Stimulated activated CD8-positive, alpha-beta memory T cell treated with anti-CD3 and anti-CD28 coated beads, Interleukin-15, amount 100 ng/mL, for 24 hours (primary cell): ENCODE results near the gene FAM168A.

Experiments used
- DNase-seq: peaks from one replicate; pipeline ENCODE4 v3.0.0-alpha.2; 2020; ENCODE audit warnings: low read depth

FAM168A gene

GRCh38 chr11:73367482-73368024 is 230.4 kb downstream of the FAM168A start:
- no peak for DNase-seq

GRCh38 chr11:73366953-73367352 is 231.0 kb downstream of the FAM168A start:
- DNase-seq = no peak

DNA sequence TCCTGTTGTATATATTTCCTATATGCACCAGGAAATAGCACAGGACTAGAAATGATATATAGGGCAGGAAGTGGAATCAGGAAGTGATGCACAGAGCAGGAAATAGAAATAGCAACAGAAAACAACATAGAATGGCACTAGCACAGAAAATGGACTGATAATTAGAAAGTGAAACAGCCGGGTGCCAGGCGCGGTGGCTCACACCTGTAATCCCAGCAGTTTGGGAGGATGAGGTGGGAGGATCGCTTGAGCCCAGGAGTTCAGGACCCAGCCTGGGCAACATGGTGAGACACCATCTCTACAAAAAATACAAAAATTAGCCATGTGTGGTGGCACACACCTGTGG is 231.7 kb downstream of the FAM168A start:
- no peak for DNase-seq

GRCh38 chr11:73365352-73366264 is 232.3 kb downstream of the FAM168A start:
- no peak for DNase-seq

- DNase-seq = no peak
Observed at GRCh38 chr11:73363147-73363546, 234.8 kb downstream of the FAM168A start.

DNA sequence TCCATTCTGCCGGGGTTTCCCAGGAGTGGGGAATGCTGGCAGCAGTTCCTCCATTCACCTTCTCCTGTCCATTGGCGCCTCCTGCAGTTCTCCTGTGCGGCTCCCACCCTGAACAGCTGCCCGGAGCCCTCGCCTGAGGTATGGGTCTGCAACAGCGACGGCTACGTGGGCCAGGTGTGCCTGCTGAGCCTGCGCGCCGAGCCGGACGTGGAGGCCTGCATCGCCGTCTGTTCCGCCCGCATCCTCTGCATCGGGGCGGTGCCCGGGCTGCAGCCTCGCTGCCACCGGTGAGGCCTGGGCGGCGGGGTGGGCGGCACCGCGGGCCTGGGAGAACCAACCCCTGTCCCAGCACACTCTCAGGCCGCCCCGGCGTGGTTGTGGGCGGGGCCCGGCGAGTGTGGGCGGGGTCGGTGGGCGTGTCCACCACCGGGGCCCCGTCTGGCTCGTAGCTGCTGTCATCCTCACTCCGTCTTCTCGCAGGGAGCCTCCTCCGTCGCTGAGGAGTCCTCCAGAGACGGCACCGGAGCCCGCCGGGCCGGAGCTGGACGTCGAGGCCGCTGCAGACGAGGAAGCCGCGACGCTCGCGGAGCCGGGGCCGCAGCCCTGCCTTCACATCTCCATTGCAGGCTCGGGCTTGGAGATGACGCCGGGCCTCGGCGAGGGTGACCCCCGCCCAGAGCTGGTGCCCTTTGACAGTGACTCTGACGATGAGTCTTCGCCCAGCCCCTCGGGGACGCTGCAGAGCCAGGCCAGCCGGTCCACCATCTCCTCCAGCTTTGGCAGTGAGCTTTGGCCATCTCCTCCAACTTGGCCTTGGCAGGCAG is 235.7 kb downstream of the FAM168A start:
- no peak for DNase-seq

DNA sequence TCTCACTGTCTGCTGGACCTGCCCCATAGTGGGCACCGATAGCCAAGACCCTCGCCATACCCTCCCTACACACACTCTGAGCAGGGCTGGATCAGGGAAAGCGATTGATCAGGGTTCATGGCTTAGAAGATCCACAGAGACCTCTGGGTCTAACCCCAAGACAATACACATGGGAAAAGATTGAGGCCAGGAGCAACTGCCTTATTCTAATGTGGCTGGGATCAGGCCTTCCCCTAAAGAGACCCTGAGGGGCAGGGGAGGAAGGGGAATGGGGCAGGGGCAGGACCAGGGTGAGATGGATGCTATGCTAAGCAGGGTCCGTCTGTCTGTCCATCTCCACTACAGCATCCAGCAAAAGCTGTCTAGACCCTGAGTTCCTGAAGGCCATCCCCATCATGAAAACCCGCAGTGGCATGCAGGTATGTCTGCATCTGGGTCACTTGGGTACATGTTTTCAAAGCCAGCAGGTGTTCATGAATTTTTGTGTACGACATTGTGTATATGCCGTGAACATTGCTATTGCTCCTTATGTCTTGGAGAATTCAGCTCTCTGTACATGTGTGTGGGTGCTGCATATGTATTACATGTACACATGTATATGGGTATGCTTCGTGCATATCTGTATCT is 237.1 kb downstream of the FAM168A start:
- no peak for DNase-seq

DNA sequence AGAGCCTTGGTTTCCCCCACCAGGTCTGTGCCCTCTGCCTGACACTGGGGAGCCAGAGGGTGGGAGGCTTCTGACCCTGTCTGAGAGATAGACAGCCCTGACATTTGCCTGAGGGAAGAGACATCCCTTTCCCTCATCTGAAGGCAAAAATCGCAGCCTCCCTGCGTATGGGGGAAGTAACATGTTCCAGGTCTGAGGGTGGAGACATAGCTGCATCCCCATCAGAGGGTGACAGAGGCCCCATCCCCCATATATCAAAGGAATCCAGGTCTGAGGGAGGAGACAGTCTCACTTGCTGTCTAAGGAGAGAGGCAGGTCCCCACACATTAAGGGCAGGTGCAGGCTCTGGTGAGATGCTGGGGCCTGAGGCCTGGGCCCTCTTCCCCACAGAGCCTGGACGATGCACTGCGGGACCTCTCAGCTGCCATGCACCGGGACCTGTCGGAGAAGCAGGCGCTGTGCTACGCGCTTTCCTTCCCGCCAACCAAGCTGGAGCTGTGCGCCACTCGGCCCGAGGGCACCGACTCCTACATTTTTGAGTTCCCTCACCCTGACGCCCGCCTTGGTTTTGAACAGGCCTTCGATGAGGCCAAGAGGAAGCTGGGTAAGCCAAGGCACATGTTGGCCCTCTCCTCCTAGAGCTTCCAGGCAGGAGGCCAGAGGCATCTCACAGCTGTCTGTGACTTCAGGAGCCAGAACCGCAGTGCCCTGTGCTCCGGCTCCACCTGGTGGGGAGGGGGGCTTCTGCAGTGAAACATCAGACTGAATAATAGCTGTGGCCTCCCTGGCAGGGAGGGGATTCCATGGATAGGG is 237.8 kb downstream of the FAM168A start:
- no peak for DNase-seq

DNA sequence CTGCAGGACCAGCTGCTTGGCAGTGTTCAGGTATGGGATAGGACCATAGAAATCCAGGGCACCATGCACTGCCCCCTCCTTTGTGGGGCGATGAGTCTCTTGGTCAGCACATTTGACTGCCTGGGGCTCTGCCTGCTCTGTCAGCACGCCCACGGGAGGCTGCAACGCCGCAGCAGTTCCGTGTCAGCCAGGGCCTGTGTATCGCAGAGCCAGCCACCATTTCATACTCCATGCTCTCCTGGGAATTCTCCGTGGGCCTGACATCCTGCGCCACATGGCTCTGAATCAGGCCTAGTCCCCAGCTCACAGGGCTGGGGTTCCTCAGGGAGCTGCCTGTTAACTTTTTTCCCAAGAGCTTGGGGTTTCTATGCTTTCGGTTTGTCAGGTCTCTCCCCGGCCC is 238.6 kb downstream of the FAM168A start:
- DNase-seq = no peak

DNA sequence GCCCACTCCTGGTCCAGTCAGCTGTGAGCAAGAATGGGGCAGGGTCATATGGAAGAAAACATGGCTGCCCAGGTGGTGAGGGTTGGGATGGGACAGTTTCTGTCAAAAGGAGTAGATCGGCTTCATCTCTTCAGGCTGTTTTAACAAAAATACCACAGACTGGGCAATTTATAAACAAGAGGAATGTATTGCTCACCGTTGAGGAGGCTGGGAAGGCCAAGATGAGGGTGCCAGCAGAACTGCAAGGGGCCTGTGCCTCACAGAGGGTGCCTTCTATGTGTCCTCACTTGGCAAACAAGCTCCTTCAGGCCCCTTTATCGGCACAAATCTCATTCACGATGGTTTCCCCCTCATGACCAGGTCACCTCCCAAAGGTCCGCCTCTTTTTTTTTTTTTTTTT is 239.8 kb downstream of the FAM168A start:
- DNase-seq = no peak

GRCh38 chr11:73356979-73357860 is 240.7 kb downstream of the FAM168A start:
- no peak for DNase-seq

- no peak for DNase-seq
Observed at GRCh38 chr11:73355109-73355508, 242.8 kb downstream of the FAM168A start.

DNA sequence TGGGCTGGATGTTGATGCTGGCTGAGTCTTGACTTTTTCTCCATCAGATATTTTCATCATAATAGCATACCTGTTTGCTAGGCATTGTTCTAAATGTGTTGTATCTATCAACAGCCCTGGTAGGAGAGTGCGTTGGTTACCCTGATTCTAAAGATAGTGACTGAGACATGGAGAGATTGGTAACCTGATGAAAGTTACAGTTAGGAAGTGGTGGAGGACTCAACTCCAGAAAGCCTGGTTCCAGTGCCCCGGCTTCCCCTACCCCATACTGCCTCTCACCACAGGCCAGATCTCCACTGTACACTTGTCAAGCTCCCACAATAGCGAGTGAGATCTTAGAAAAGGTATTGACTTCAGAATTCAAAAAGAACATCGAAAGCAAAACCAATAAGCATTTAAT is 244.5 kb downstream of the FAM168A start:
- DNase-seq = no peak

DNA sequence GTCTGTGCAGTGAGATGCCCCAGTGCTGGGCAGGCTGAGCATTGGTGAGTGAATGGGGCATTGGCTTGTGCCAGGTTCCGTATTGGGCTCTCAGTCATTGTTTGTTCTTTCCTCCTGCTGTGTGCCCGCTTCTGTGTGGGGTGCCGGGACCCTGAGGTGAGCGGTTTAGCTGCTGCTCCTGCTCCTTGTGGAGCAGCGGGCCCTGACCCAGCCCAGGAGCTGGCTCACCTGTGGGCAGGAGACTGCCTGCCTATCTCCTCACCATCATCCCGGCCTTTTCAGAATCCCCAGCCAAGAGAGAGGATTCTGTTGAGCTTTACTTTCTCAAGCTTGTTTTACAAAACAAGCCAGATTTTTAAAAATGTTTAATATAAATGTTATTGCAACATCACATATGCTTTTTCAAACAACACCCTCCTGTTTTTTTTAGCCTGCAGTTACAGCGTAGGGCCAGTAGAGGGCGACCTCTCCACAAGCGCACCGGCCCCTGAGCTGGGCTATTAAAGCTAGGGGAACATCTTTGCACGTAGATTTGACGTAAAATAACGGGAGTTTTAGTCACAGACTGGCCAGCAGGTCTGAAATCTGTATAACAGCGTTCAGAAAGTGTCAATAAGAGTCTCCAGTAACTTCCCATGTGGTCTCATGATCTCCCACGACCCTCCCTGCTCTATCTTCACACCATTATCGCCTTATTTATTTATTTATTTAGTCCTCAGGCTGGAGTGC is 246.8 kb downstream of the FAM168A start:
- DNase-seq = no peak
